Sigmoid colon (tissue), 7 donors: Measurements from ENCODE around the gene HS1BP3. TPM values are rescaled to one million over a fixed set of nuclear protein-coding genes. Genes with fewer than 3 reads are reported as not detected.

Experiments used
- DNase-seq: peaks from one replicate; pipeline ENCODE4 v3.0.0-alpha.2; 2019
- H3K27ac ChIP-seq, 4 donors: fragments of 200-600 bp; sonication (generic); one replicate each; pipeline ENCODE4 v1.5.1; 2016 to 2019; ENCODE audit warnings: mild to moderate bottlenecking in 1 of 4
- H3K27me3 ChIP-seq, 3 donors: fragments of 200-600 bp; sonication (generic); one replicate each; pipeline ENCODE4 v1.5.1; 2019; ENCODE audit warnings: mild to moderate bottlenecking in 1 of 3
- H3K36me3 ChIP-seq, 4 donors: fragments of 200-600 bp; sonication (generic); one replicate each; pipeline ENCODE4 v1.5.1; 2016 to 2019
- H3K4me1 ChIP-seq, 4 donors: fragments of 200-600 bp; sonication (generic); one replicate each; pipeline ENCODE4 v1.5.1; 2017 to 2019
- H3K4me3 ChIP-seq, 4 donors: fragments of 200-600 bp; sonication (generic); one replicate each; pipeline ENCODE4 v1.5.1; 2017 to 2019; ENCODE audit warnings: mild to moderate bottlenecking in 2 of 4, moderate library complexity in 1 of 4
- H3K9me3 ChIP-seq, 4 donors: fragments of 200-600 bp in 3 of 4; sonication (generic) in 3 of 4; one replicate each; pipeline versions ENCODE4 v1.5.1 to v1.6.1; 2013 to 2019
- EP300 ChIP-seq, 4 donors: sonication (generic); formaldehyde crosslinking; IDR thresholded peaks; one replicate each; pipeline ENCODE4 v1.6.1; 2017; ENCODE audit warnings: antibody characterized with exemption in 4 of 4
- POLR2A ChIP-seq, 2 donors: fragments of 450-650 bp; IDR thresholded peaks; one replicate each; pipeline ENCODE4 v1.6.1; 2016; ENCODE audit warnings: antibody characterized with exemption in 2 of 2, mild to moderate bottlenecking in 2 of 2, moderate library complexity in 2 of 2
- POLR2AphosphoS5 ChIP-seq, 4 donors: sonication (generic); formaldehyde crosslinking; IDR thresholded peaks; one replicate each; pipeline ENCODE4 v1.6.1; 2017; ENCODE audit warnings: antibody characterized with exemption in 4 of 4
- WGBS, 2 donors: extraction: QIAGEN DNeasy Blood & Tissue Kit; methylation state at CpG; one replicate each; pipeline ENCODE4 v1.1.7; 2013; 5-methylcytosine and 5-hydroxymethylcytosine counted together
- intact Hi-C: fragments of 100-400 bp; cut with DNase I; formaldehyde crosslinking; loops from one replicate; pipeline ENCODE4 v1.15.1; 2023
- polyA plus RNA-seq, 3 donors: library from polyadenylated mRNA; stranded (reverse); fragments of 200-250 nt; gene quantifications; one replicate each; pipeline ENCODE4 v1.2.3, GENCODE V29; 2013
- total RNA-seq, 4 donors: library from RNA; depleted of rRNA; stranded (reverse); fragments of >200 nt; gene quantifications; one replicate each; pipeline ENCODE4 v1.1.0, GENCODE V29; 2016
- TF ChIP-seq, protein P1 (sequence below), 4 experiments: fragments of 450-650 bp in 3 of 4; fragments of 200-600 bp in 1 of 4; IDR thresholded peaks; one replicate each; pipeline ENCODE4 v1.5.1; 2016 to 2019; ENCODE audit warnings: antibody characterized with exemption in 4 of 4, mild to moderate bottlenecking in 3 of 4, moderate library complexity in 2 of 4
- donor health status: healthy with polysubstance abuse.
- donor health status: Bipolar disorder and iron deficiency.
- donor health status: healthy.

Gene HS1BP3
- total and polyA plus RNA-seq, 7 donors, result 25.2 to 54.6 (median 32.6) TPM

DNA sequence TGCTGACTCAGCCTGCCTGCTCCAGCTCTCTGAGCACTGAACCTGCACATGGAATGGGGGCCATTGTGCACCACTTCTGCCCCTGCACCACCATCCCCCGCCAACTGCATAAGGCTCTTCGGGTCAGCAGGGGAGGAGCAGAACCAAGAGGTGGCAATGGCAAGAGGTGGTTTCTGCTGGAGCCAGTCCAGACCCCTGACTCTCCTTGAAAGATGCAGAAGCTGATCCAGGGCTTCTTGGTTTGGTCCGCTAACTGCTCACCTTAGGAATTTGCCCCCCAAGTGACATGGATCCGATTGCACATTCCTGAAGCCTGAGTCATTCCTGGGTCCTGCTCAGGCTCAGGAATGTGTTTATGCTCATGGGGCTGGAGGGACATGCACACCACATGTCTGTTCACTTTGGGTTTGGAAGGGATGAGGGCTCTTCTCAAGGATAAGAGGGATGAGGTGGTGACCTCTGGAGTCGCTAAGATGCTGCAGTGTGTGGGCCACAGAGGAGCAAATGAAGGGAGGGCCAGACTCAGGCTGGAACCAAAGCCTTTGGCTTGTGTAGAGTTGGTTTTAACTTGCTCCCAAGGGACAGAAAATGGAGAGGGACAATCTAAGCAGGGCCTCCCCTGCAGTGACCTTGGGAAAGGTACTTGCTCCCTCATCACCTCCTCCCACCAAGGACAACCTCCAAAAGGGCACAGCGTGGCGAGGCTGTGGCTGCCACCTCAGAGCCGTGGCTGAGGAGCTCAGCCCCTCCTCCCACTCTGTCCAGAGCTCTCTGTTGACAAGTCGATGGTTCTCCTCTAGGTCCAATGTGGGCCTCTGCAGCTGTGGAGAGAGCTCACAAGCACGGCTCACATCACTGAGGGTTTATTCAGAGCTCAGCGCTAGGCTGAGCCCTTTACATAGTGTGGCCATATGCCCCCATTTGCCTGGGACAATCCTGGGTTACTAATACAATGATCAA lies 66.2 kb downstream of the HS1BP3 start:
- TF ChIP-seq EP300 (IDR thresholded peaks at IDR 0.05), result peak in 2 of 4 donors; percentile 24 to 65
- no peak for TF ChIP-seq POLR2A (IDR thresholded peaks at IDR 0.05)
- peak; percentile 42 to 81 (median 66) for TF ChIP-seq POLR2AphosphoS5 (IDR thresholded peaks at IDR 0.05)
- TF ChIP-seq, protein P1, sequence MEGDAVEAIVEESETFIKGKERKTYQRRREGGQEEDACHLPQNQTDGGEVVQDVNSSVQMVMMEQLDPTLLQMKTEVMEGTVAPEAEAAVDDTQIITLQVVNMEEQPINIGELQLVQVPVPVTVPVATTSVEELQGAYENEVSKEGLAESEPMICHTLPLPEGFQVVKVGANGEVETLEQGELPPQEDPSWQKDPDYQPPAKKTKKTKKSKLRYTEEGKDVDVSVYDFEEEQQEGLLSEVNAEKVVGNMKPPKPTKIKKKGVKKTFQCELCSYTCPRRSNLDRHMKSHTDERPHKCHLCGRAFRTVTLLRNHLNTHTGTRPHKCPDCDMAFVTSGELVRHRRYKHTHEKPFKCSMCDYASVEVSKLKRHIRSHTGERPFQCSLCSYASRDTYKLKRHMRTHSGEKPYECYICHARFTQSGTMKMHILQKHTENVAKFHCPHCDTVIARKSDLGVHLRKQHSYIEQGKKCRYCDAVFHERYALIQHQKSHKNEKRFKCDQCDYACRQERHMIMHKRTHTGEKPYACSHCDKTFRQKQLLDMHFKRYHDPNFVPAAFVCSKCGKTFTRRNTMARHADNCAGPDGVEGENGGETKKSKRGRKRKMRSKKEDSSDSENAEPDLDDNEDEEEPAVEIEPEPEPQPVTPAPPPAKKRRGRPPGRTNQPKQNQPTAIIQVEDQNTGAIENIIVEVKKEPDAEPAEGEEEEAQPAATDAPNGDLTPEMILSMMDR (IDR thresholded peaks at IDR 0.05), result no peak
- Histone ChIP-seq H3K27me3 (no peaks in the 10 kb centered on the region), H3K36me3 (no peaks in the 10 kb centered on the region), H3K4me3 (no peak overlapping the region), H3K4me1 (peaks cover 0 to 33% (median 30%) of the 10 kb centered on the region in 4 donors), H3K9me3 (no peaks in the 10 kb centered on the region), H3K27ac (peak overlapping the region; percentile 58 to 88 (median 74))
- DNase-seq, result peak; percentile 88
- intact Hi-C loops, result no loop called here
- 72 to 79% methylated on average over 11 of the region's 11 CpGs for WGBS, 2 donors

- Histone ChIP-seq H3K4me3 (no peak overlapping the region), H3K36me3 (no peaks in the 10 kb centered on the region), H3K4me1 (peaks cover 0 to 40% (median 37%) of the 10 kb centered on the region in 4 donors), H3K9me3 (no peaks in the 10 kb centered on the region), H3K27me3 (no peaks in the 10 kb centered on the region), H3K27ac (peak overlapping the region; percentile 58 to 88 (median 74))
- intact Hi-C loops, result no loop called here
- no peak for DNase-seq
- 82 to 91% methylated on average over 3 of the region's 3 CpGs for WGBS, 2 donors
- TF ChIP-seq EP300 (IDR thresholded peaks at IDR 0.05) (no peak), POLR2A (IDR thresholded peaks at IDR 0.05) (no peak), POLR2AphosphoS5 (IDR thresholded peaks at IDR 0.05) (no peak)
- TF ChIP-seq, protein P1 (IDR thresholded peaks at IDR 0.05), result no peak
Observed at GRCh38 chr2:20584045-20584398, 66.9 kb downstream of the HS1BP3 start.

- H3K36me3 ChIP-seq, result no peaks in the 10 kb centered on the region
- no peaks in the 10 kb centered on the region for H3K27me3 ChIP-seq
- WGBS, 2 donors, result 93 to 95% methylated on average over 7 of the region's 7 CpGs
- TF ChIP-seq POLR2AphosphoS5 (IDR thresholded peaks at IDR 0.05) (no peak), POLR2A (IDR thresholded peaks at IDR 0.05) (no peak), EP300 (IDR thresholded peaks at IDR 0.05) (no peak)
- TF ChIP-seq, protein P1 (IDR thresholded peaks at IDR 0.05), result no peak
- peak; percentile 69 for DNase-seq
- intact Hi-C loops, result no loop called here
- peak overlapping the region; percentile 58 to 88 (median 74) for H3K27ac ChIP-seq
- H3K9me3 ChIP-seq, result no peaks in the 10 kb centered on the region
- peaks cover 0 to 46% (median 43%) of the 10 kb centered on the region in 4 donors for H3K4me1 ChIP-seq
- no peak overlapping the region for H3K4me3 ChIP-seq
Observed at GRCh38 chr2:20583425-20583881, 67.4 kb downstream of the HS1BP3 start.

DNA sequence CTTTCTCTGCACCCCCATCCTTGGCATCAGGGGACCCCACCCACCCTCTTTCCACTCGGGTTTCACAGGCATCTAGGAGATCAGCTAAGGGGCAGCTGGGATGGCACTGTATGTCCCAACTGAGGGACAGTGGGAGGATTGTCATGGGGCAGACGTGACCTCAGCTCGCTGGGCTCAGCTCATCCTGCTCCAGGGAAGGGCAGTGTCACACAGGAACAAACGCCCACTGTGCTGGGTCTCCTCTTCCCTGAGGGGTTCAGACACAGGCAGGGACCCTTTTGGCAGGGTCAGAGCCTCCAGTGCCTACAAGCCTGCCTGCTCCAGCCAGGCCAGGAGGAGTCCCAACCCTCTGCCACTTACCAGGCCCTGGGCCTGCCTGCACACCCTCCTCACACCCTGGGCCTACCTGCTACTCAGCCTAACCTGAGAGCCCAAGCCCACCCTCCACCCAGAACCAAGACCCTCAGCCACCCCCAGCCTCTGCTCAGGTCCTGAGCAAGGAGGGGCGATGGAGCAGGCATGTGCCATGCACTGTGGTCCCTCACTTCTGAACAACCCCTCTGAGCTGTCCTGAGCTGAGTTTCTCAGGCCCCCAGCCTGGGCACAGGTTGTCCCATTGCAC lies 68.2 kb downstream of the HS1BP3 start:
- H3K4me1 ChIP-seq, result peaks cover 0 to 51% (median 46%) of the 10 kb centered on the region in 4 donors
- H3K36me3 ChIP-seq, result no peaks in the 10 kb centered on the region
- no peak for TF ChIP-seq POLR2A (IDR thresholded peaks at IDR 0.05)
- TF ChIP-seq POLR2AphosphoS5 (IDR thresholded peaks at IDR 0.05), result peak in 2 of 4 donors; percentile 17 to 21
- peak in 2 of 4 donors; percentile 8 to 56 for TF ChIP-seq EP300 (IDR thresholded peaks at IDR 0.05)
- 81 to 84% methylated on average over 5 of the region's 5 CpGs for WGBS, 2 donors
- H3K27me3 ChIP-seq, result no peaks in the 10 kb centered on the region
- intact Hi-C loops, result no loop called here
- peak; percentile 64 for DNase-seq
- H3K27ac ChIP-seq, result peak overlapping the region; percentile 58 to 88 (median 74)
- no peak overlapping the region for H3K4me3 ChIP-seq
- no peaks in the 10 kb centered on the region for H3K9me3 ChIP-seq
